GM12891 (cell line): Measurements from ENCODE around the gene PKHD1.

Experiments used
- POLR2A ChIP-seq: IDR thresholded peaks from 2 replicates; pipeline ENCODE4 v1.6.1; 2011; ENCODE audit warnings: low read depth, low read length, control low read depth
- POLR2AphosphoS5 ChIP-seq: IDR thresholded peaks from 2 replicates; pipeline ENCODE4 v1.6.1; 2011; ENCODE audit warnings: low read depth, low read length, control low read depth

- TF ChIP-seq POLR2A: no peak
- no peak for TF ChIP-seq POLR2AphosphoS5
Measured at GRCh38 chr6:51839726-51840374, 247.6 kb downstream of the PKHD1 start.
